DOHH2 (cell line): ENCODE measurements around the gene CPZ.

Experiments used
- H3F3A ChIP-seq: fragments of 200-600 bp; sonication (generic), shearing (Covaris generic); 2 replicates; pipeline ENCODE4 v1.6.0; 2016; ENCODE audit warnings: antibody characterized with exemption, mild to moderate bottlenecking; ENCODE audit not compliant: control insufficient read depth, insufficient read depth
- H3K27ac ChIP-seq: fragments of 200-600 bp; sonication (generic); 2 replicates; pipeline ENCODE4 v1.5.1; 2014; ENCODE audit warnings: low read depth, mild to moderate bottlenecking, low read length, moderate library complexity
- H3K27me3 ChIP-seq: fragments of 200-600 bp; sonication (generic); 2 replicates; pipeline ENCODE4 v1.6.1; 2014; ENCODE audit warnings: mild to moderate bottlenecking, low read length, mixed read lengths; ENCODE audit not compliant: control insufficient read depth
- H3K36me3 ChIP-seq: fragments of 200-600 bp; sonication (generic); 2 replicates; pipeline ENCODE4 v1.6.1; 2014; ENCODE audit warnings: mild to moderate bottlenecking, low read length, moderate library complexity, mixed read lengths; ENCODE audit not compliant: control insufficient read depth
- H3K4me1 ChIP-seq: fragments of 200-600 bp; sonication (generic); 2 replicates; pipeline ENCODE4 v1.6.1; 2014; ENCODE audit warnings: mild to moderate bottlenecking, low read length, mixed read lengths; ENCODE audit not compliant: control insufficient read depth
- H3K4me2 ChIP-seq: fragments of 200-600 bp; sonication (generic); 2 replicates; pipeline ENCODE4 v1.6.0; 2014; ENCODE audit warnings: mild to moderate bottlenecking, low read length, moderate library complexity
- H3K4me3 ChIP-seq: fragments of 200-600 bp; sonication (generic); 2 replicates; pipeline ENCODE4 v1.5.1; 2014; ENCODE audit warnings: mild to moderate bottlenecking, low read length, mixed read lengths
- H3K79me2 ChIP-seq: fragments of 200-600 bp; sonication (generic); 2 replicates; pipeline ENCODE4 v1.6.1; 2014; ENCODE audit warnings: mild to moderate bottlenecking, low read length, mixed read lengths; ENCODE audit not compliant: control insufficient read depth
- H3K9me2 ChIP-seq: fragments of 200-600 bp; sonication (generic); replicated peaks from 2 replicates; pipeline ENCODE4 v1.6.1; 2014; ENCODE audit warnings: mild to moderate bottlenecking, low read length, mixed read lengths; ENCODE audit not compliant: control insufficient read depth
- H3K9me3 ChIP-seq: fragments of 200-600 bp; sonication (generic); 2 replicates; pipeline ENCODE4 v1.6.1; 2014; ENCODE audit warnings: antibody characterized with exemption, low read length, mixed read lengths; ENCODE audit not compliant: control insufficient read depth, insufficient read depth
- H4K20me1 ChIP-seq: fragments of 200-600 bp; sonication (generic); 2 replicates; pipeline ENCODE4 v1.6.0; 2014; ENCODE audit warnings: low read depth, mild to moderate bottlenecking, antibody characterized with exemption, low read length, moderate library complexity; ENCODE audit not compliant: control insufficient read depth, insufficient read depth
- CTCF ChIP-seq: fragments of 200-600 bp; sonication (generic); IDR thresholded peaks from one replicate; pipeline ENCODE4 v1.5.1; 2014; ENCODE audit warnings: antibody characterized with exemption, mild to moderate bottlenecking, low read depth, low read length; ENCODE audit not compliant: poor library complexity, severe bottlenecking
- EZH2phosphoT487 ChIP-seq: fragments of 200-600 bp; sonication (generic); IDR thresholded peaks from 2 replicates; pipeline ENCODE4 v1.6.1; 2017; ENCODE audit warnings: borderline replicate concordance, mild to moderate bottlenecking, antibody characterized with exemption, low read length, moderate library complexity, mixed read lengths

CPZ gene

GRCh38 chr4:8544282-8544681 is 48.3 kb upstream of the CPZ start:
- no peak for TF ChIP-seq EZH2phosphoT487
- TF ChIP-seq CTCF: no peak
- Histone ChIP-seq H3K79me2 (no peaks in the 10 kb centered on the region), H3K4me3 (no peak overlapping the region), H3K4me2 (no peak overlapping the region), H3K9me3 (no peaks in the 10 kb centered on the region), H3K9me2 (no peaks in the 10 kb centered on the region), H3K27ac (no peak overlapping the region), H3K36me3 (no peaks in the 10 kb centered on the region), H4K20me1 (no peaks in the 10 kb centered on the region), H3K4me1 (no peaks in the 10 kb centered on the region), H3F3A (no peaks in the 10 kb centered on the region), H3K27me3 (no peaks in the 10 kb centered on the region)

- no peaks in the 10 kb centered on the region for H3K9me3 ChIP-seq
- no peaks in the 10 kb centered on the region for H4K20me1 ChIP-seq
- no peak overlapping the region for H3K27ac ChIP-seq
- no peaks in the 10 kb centered on the region for H3K4me1 ChIP-seq
- no peaks in the 10 kb centered on the region for H3F3A ChIP-seq
- no peaks in the 10 kb centered on the region for H3K36me3 ChIP-seq
- H3K9me2 ChIP-seq: no peaks in the 10 kb centered on the region
- no peak overlapping the region for H3K4me3 ChIP-seq
- no peak overlapping the region for H3K4me2 ChIP-seq
- no peaks in the 10 kb centered on the region for H3K79me2 ChIP-seq
- no peaks in the 10 kb centered on the region for H3K27me3 ChIP-seq
- no peak for TF ChIP-seq EZH2phosphoT487
- TF ChIP-seq CTCF: no peak
Measured at GRCh38 chr4:8544741-8545438, 47.7 kb upstream of the CPZ start.

DNA sequence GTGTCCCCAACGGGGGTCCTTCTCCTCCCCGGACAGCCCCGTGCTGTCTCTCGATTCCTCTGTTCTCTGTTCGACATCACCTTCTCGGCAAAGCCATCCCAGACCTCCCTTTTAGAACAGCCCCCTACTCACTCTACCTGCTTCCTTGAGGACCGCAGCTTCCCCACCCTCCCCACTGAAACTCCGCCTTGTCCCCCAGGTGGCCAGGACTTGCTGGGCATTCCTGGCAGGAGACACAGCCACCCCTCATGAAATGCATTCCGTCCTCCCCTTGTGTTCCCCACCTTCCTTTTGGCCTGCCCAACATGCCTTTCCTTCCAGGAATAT is 47.2 kb upstream of the CPZ start:
- Histone ChIP-seq H3K9me3 (no peaks in the 10 kb centered on the region), H3K4me1 (no peaks in the 10 kb centered on the region), H3K4me3 (no peak overlapping the region), H4K20me1 (no peaks in the 10 kb centered on the region), H3K27ac (no peak overlapping the region), H3K79me2 (no peaks in the 10 kb centered on the region), H3K27me3 (no peaks in the 10 kb centered on the region), H3K36me3 (no peaks in the 10 kb centered on the region), H3K4me2 (no peak overlapping the region), H3K9me2 (no peaks in the 10 kb centered on the region), H3F3A (no peaks in the 10 kb centered on the region)
- TF ChIP-seq CTCF (no peak), EZH2phosphoT487 (no peak)
